Psoas muscle (tissue), 8 donors: ENCODE data around the gene ATP13A3. TPM values are rescaled to one million over a fixed set of nuclear protein-coding genes. Genes with fewer than 3 reads are reported as not detected.
"Not testable (repeated sequence)": the region's sequence is repeated elsewhere in the genome, so short reads cannot be mapped to it uniquely, and the experiment has no call there.

Experiments
- ATAC-seq, 4 donors: fragments of 200-7000 bp; cut with Tn5 transposase; one replicate each; pipeline ENCODE4 v1.9.1; 2020; ENCODE audit warnings: moderate library complexity in 3 of 4, mild to moderate bottlenecking in 2 of 4
- DNase-seq, 2 donors: peaks; one replicate each; pipeline ENCODE4 v3.0.0-alpha.2; 2020
- H3K27ac ChIP-seq: fragments of 200-600 bp; one replicate; pipeline ENCODE4 v1.8.0; 2022
- H3K27me3 ChIP-seq, 3 donors: fragments of 200-600 bp in 1 of 3; one replicate each; pipeline versions ENCODE4 v1.6.1 to v1.8.0; 2013 to 2022; ENCODE audit warnings: low read length in 2 of 3, mild to moderate bottlenecking in 2 of 3, moderate library complexity in 1 of 3; ENCODE audit not compliant: insufficient read depth in 3 of 3
- H3K36me3 ChIP-seq, 2 donors: fragments of 200-600 bp in 1 of 2; one replicate each; pipeline versions ENCODE4 v1.6.1 to v1.8.0; 2013 to 2022; ENCODE audit warnings: low read depth in 1 of 2, mild to moderate bottlenecking in 1 of 2, moderate library complexity in 1 of 2; ENCODE audit not compliant: insufficient read depth in 1 of 2
- H3K4me1 ChIP-seq: fragments of 200-600 bp; one replicate; pipeline ENCODE4 v1.8.0; 2022
- H3K4me3 ChIP-seq: fragments of 200-600 bp; one replicate; pipeline ENCODE4 v1.8.0; 2022; ENCODE audit warnings: mild to moderate bottlenecking
- H3K9me3 ChIP-seq: fragments of 200-600 bp; one replicate; pipeline ENCODE4 v1.8.0; 2022
- CTCF ChIP-seq: fragments of 200-600 bp; IDR thresholded peaks from one replicate; pipeline ENCODE4 v1.8.0; 2022; ENCODE audit warnings: antibody characterized with exemption
- WGBS, 3 donors: extraction: QIAGEN DNeasy Blood & Tissue Kit; methylation state at CpG; one replicate each; pipeline versions ENCODE4 v1.1.6 to v1.1.7; 2013; 5-methylcytosine and 5-hydroxymethylcytosine counted together
- intact Hi-C, 2 donors: fragments of 100-400 bp; cut with DNase I; formaldehyde crosslinking; loops; one replicate each; pipeline versions ENCODE4 v1.11.0 to v1.14.2; 2022
- polyA plus RNA-seq, 3 donors: library from polyadenylated mRNA; stranded (reverse); fragments of 200-250 nt; gene quantifications; one replicate each; pipeline ENCODE4 v1.2.3, GENCODE V29; 2013
- total RNA-seq, 4 donors: library from RNA; stranded (reverse); fragmentation: NEBNext Ultra II Directional in 2 of 4; extraction: Animal tissue kit (Norgen Biotek cat#: 25700) in 2 of 4; gene quantifications; one replicate each; pipeline versions ENCODE4 v1.2.1 to v1.2.4, GENCODE V29; 2021 to 2023
- donor health status: healthy with polysubstance abuse.
- donor health status: DM: no; HTN: no; CAD: no; lungs with moderate emphysema.
- donor health status: Bipolar disorder and iron deficiency.
- donor health status: healthy.
- donor health status: DM: yes; HTN: yes; CAD: no.
- donor health status: DM: no; HTN: no; CAD: no.
- donor health status: DM: no; HTN: no; CAD: no.
- donor health status: DM: yes; HTN: yes; CAD: no.

The ATP13A3 gene
- total and polyA plus RNA-seq, 7 donors, result 10.4 to 72.7 (median 46.6) TPM

- Histone ChIP-seq H3K27ac (no peak overlapping the region), H3K36me3 (no peaks in the 10 kb centered on the region), H3K4me1 (peaks cover 1% of the 10 kb centered on the region), H3K4me3 (no peak overlapping the region), H3K9me3 (no peaks in the 10 kb centered on the region), H3K27me3 (no peaks in the 10 kb centered on the region)
- no peak for TF ChIP-seq CTCF
- ATAC-seq (no peak), DNase-seq (no peak)
- intact Hi-C loops, result no loop called here
- 92 to 93% (median 92%) methylated on average over 4 of the region's 4 CpGs for WGBS, 3 donors
Measured at GRCh38 chr3:194526164-194526563, 39.4 kb upstream of the ATP13A3 start.

- peak; percentile 63 to 82 (median 75) for ATAC-seq
- DNase-seq, result no peak
- Histone ChIP-seq H3K36me3 (no peaks in the 10 kb centered on the region), H3K27ac (peak overlapping the region; percentile 3), H3K9me3 (no peaks in the 10 kb centered on the region), H3K27me3 (no peaks in the 10 kb centered on the region), H3K4me1 (peaks cover 3% of the 10 kb centered on the region), H3K4me3 (no peak overlapping the region)
- no peak for TF ChIP-seq CTCF
- intact Hi-C loops, result loop anchor here in 1 of 2 donors (5.0 kb wide), 1 partner anchor 35 kb away; the partner anchor contains the start of gene ATP13A3
- 22 to 38% (median 24%) methylated on average over 4 of the region's 4 CpGs for WGBS, 3 donors
Measured at GRCh38 chr3:194522579-194523046, 35.8 kb upstream of the ATP13A3 start.

GRCh38 chr3:194521510-194522260 lies 34.9 kb upstream of the ATP13A3 start:
- Histone ChIP-seq H3K9me3 (no peaks in the 10 kb centered on the region), H3K27ac (no peak overlapping the region), H3K36me3 (no peaks in the 10 kb centered on the region), H3K4me3 (no peak overlapping the region), H3K27me3 (no peaks in the 10 kb centered on the region), H3K4me1 (peaks cover 3% of the 10 kb centered on the region)
- intact Hi-C loops, result loop anchor here in 1 of 2 donors (5.0 kb wide), 1 partner anchor 34 kb away; the partner anchor contains the start of gene ATP13A3
- peak in 2 of 4 donors; percentile 14 to 28 for ATAC-seq
- TF ChIP-seq CTCF, result no peak
- peak in 1 of 2 donors; percentile 20 for DNase-seq
- 60 to 70% (median 65%) methylated on average over 2 of the region's 2 CpGs for WGBS, 3 donors

- intact Hi-C loops, result loop anchor here in 1 of 2 donors (5.0 kb wide), 1 partner anchor 33 kb away; the partner anchor contains the start of gene ATP13A3
- not testable (repeated sequence) for H3K9me3 ChIP-seq, H3K4me1 ChIP-seq, DNase-seq, H3K4me3 ChIP-seq, H3K36me3 ChIP-seq, H3K27ac ChIP-seq, H3K27me3 ChIP-seq, ATAC-seq
- WGBS, 3 donors, result 53 to 56% (median 55%) methylated on average over 8 of the region's 8 CpGs
Measured at GRCh38 chr3:194520682-194521162, 33.9 kb upstream of the ATP13A3 start.

- not testable (repeated sequence) for H3K27me3 ChIP-seq, DNase-seq, ATAC-seq, H3K4me1 ChIP-seq, H3K4me3 ChIP-seq, H3K36me3 ChIP-seq, H3K27ac ChIP-seq, H3K9me3 ChIP-seq
- WGBS, 3 donors, result 69 to 83% (median 77%) methylated on average over 5 of the region's 5 CpGs
- peak; percentile 15 for TF ChIP-seq CTCF
- intact Hi-C loops, result loop anchor here in 1 of 2 donors (5.0 kb wide), 1 partner anchor 33 kb away; the partner anchor contains the start of gene ATP13A3
Measured at GRCh38 chr3:194520201-194520600, 33.4 kb upstream of the ATP13A3 start.
